A673 (cell line): ENCODE results near the gene PLA2G4A. TPM values are rescaled to one million over a fixed set of nuclear protein-coding genes. Genes with fewer than 3 reads are reported as not detected.

Source experiments
- BruUV-seq: library from RNA; stranded (reverse); fragments of 400-500 nt; replicated peaks from 2 replicates; lab custom pipeline; 2021; lab: Mats Ljungman, UMichigan
- CTCF ChIA-PET: fragments of 300-600 bp; sonication (Branson Sonifier 250); formaldehyde crosslinking; loops from one replicate; lab custom pipeline; 2022; ENCODE audit warnings: antibody characterized with exemption; lab: Charles Lee
- POLR2A ChIA-PET: fragments of 300-600 bp; sonication (Branson Sonifier 250); formaldehyde crosslinking; loops from one replicate; lab custom pipeline; 2022; ENCODE audit warnings: antibody characterized with exemption; ENCODE audit not compliant: low non-redundant PET; lab: Charles Lee
- DNase-seq: peaks from one replicate; pipeline ENCODE4 v3.0.0-alpha.2; 2015; ENCODE audit warnings: low spot score
- H3K27ac ChIP-seq: fragments of 200-600 bp; sonication (generic); 2 replicates; pipeline ENCODE4 v1.5.1; 2016; ENCODE audit warnings: mixed run types, low read depth, mild to moderate bottlenecking, mixed read lengths, antibody characterized with exemption, low read length; ENCODE audit not compliant: poor library complexity, severe bottlenecking
- H3K27me3 ChIP-seq: fragments of 200-600 bp; sonication (generic); replicated peaks from 2 replicates; pipeline ENCODE4 v1.6.1; 2017; ENCODE audit warnings: mixed run types, low read depth, mild to moderate bottlenecking, mixed read lengths, antibody characterized with exemption, low read length; ENCODE audit not compliant: insufficient read depth, poor library complexity
- H3K36me3 ChIP-seq: fragments of 200-600 bp; sonication (generic); 2 replicates; pipeline ENCODE4 v1.6.1; 2016; ENCODE audit warnings: mixed run types, mild to moderate bottlenecking, mixed read lengths, antibody characterized with exemption, low read length; ENCODE audit not compliant: insufficient read depth, poor library complexity, severe bottlenecking
- H3K4me1 ChIP-seq: fragments of 200-600 bp; sonication (generic); 2 replicates; pipeline ENCODE4 v1.6.1; 2017; ENCODE audit warnings: mixed run types, mild to moderate bottlenecking, mixed read lengths, antibody characterized with exemption, low read length; ENCODE audit not compliant: insufficient read depth, poor library complexity, severe bottlenecking
- H3K4me3 ChIP-seq: fragments of 200-600 bp; sonication (generic); 2 replicates; pipeline ENCODE4 v1.5.1; 2016; ENCODE audit warnings: low read depth, mixed run types, mild to moderate bottlenecking, mixed read lengths, low read length; ENCODE audit not compliant: poor library complexity, severe bottlenecking
- H3K9me3 ChIP-seq: fragments of 200-600 bp; sonication (generic); 2 replicates; pipeline ENCODE4 v1.6.1; 2016; ENCODE audit warnings: mixed run types, low read depth, mild to moderate bottlenecking, mixed read lengths, antibody characterized with exemption, low read length; ENCODE audit not compliant: poor library complexity, severe bottlenecking
- CTCF ChIP-seq: fragments of 300-800, 200-600 bp; sonication (generic); conservative IDR thresholded peaks from 2 replicates; pipeline ENCODE4 v1.5.1; 2017; ENCODE audit warnings: low read depth, mild to moderate bottlenecking, antibody characterized with exemption, low read length, moderate library complexity, mixed read lengths
- EZH2 ChIP-seq: fragments of 200-600 bp; sonication (generic); IDR thresholded peaks from 2 replicates; pipeline ENCODE4 v1.6.1; 2017; ENCODE audit warnings: borderline replicate concordance, low read depth, mild to moderate bottlenecking, mixed read lengths, antibody characterized with exemption, low read length; ENCODE audit not compliant: poor library complexity, severe bottlenecking
- intact Hi-C: fragments of 100-400 bp; cut with micrococcal nuclease; formaldehyde crosslinking; loops from one replicate; pipeline ENCODE4 v1.10.0; 2022; ENCODE audit not compliant: unreplicated experiment
- total RNA-seq: library from RNA; stranded (reverse); gene quantifications from 2 replicates; pipeline ENCODE4 v1.2.3, GENCODE V29; 2021

Gene PLA2G4A
- total RNA-seq, 1 experiment from 2014 or later = 34.4 TPM

- POLR2A ChIA-PET = interaction anchor here (0.6 kb wide), 1 partner anchor 362 kb away, joined by 3 read pairs; no protein-coding TSS in a partner anchor
- peak overlapping the region; percentile 35 for H3K27ac ChIP-seq
- CTCF ChIA-PET = no interaction called here
- no peaks in the 10 kb centered on the region for H3K36me3 ChIP-seq
- H3K4me1 ChIP-seq = peaks cover 29% of the 10 kb centered on the region
- TF ChIP-seq CTCF = no peak
- no peaks in the 10 kb centered on the region for H3K27me3 ChIP-seq
- no TSS peak for BruUV-seq
- H3K4me3 ChIP-seq = no peak overlapping the region
- DNase-seq = peak; percentile 85
- peaks cover 10% of the 10 kb centered on the region for H3K9me3 ChIP-seq
- intact Hi-C loops = no loop called here
These were observed 204.4 kb downstream of the PLA2G4A start for GRCh38 chr1:187032982-187033692.

DNA sequence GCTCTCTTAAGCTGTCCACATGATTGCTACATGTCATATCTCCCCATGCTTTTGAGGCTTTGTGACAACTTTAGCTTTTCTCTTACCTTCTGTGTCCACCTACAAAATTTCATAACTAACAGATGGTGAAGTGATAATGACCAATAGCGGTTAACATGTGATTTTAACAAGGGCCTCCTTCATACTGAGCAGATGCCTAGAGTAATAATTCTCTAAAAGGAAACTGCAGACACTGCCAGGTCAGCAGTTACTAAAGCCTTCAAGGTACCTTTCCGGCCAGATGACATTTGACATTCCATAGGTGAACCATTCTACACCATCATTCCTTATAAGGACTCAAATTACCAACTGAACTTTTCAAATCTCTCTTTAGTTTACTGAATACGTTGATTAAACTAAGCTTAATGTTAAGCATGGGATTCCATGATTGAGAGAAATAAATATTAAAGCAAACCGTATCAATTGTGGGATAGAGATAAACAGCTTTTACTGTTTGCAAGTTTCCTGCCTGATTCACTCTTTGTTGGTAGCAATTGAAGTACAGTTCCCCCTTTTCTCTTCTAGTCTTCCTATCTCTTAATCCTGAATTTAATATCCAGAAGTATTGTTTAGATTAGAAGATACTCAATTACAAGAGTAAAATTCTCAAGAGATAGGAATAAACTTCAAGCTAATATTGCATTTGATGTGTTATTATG is 205.1 kb downstream of the PLA2G4A start:
- POLR2A ChIA-PET = no interaction called here
- Histone ChIP-seq H3K4me1 (peaks cover 29% of the 10 kb centered on the region), H3K27me3 (no peaks in the 10 kb centered on the region), H3K4me3 (no peak overlapping the region), H3K36me3 (no peaks in the 10 kb centered on the region), H3K9me3 (peaks cover 6% of the 10 kb centered on the region), H3K27ac (peak overlapping the region; percentile 2)
- TF ChIP-seq CTCF (no peak), EZH2 (no peak)
- DNase-seq = no peak
- intact Hi-C loops = no loop called here
- BruUV-seq = no TSS peak
- CTCF ChIA-PET = no interaction called here

- Histone ChIP-seq H3K36me3 (no peaks in the 10 kb centered on the region), H3K4me3 (no peak overlapping the region), H3K4me1 (peaks cover 29% of the 10 kb centered on the region), H3K9me3 (no peaks in the 10 kb centered on the region), H3K27ac (no peak overlapping the region), H3K27me3 (no peaks in the 10 kb centered on the region)
- no TSS peak for BruUV-seq
- intact Hi-C loops = no loop called here
- ChIA-PET CTCF (no interaction called here), POLR2A (no interaction called here)
- TF ChIP-seq CTCF (no peak), EZH2 (no peak)
- DNase-seq = no peak
These were observed 205.8 kb downstream of the PLA2G4A start for GRCh38 chr1:187034501-187034900.
